Frontal cortex (tissue), 4 donors: ENCODE data around the gene HEATR9. TPM values are rescaled to one million over a fixed set of nuclear protein-coding genes. Genes with fewer than 3 reads are reported as not detected.

Experiments used
- DNase-seq, 2 donors: peaks; one replicate each; pipeline ENCODE4 v3.0.0; 2012; ENCODE audit warnings: low spot score in 2 of 2
- FAIRE-seq: peaks from 2 replicates; lab custom pipeline; 2012; peaks lifted over from hg19 to GRCh38; lab: Jason Lieb, UNC
- total RNA-seq: library from RNA; depleted of rRNA; stranded (reverse); fragments of >200 nt; gene quantifications from one replicate; pipeline ENCODE4 v1.2.3, GENCODE V29; 2014
- donor health status: control.
- donor health status: control.
- donor health status: control.

HEATR9 gene
- total RNA-seq, 1 donor from 2014 or later, result not detected

- FAIRE-seq (no peak), DNase-seq (no peak)
These were observed 2.5 kb upstream of the HEATR9 start for GRCh38 chr17:35870906-35871819.

- FAIRE-seq, result no peak
- DNase-seq, result no peak
These were observed 1.1 kb downstream of the HEATR9 start for GRCh38 chr17:35867574-35867973.

GRCh38 chr17:35866341-35866950 lies 2.2 kb downstream of the HEATR9 start:
- FAIRE-seq (no peak), DNase-seq (no peak)

- no peak for DNase-seq
- no peak for FAIRE-seq
These were observed 3.0 kb downstream of the HEATR9 start for GRCh38 chr17:35865412-35866340.

- DNase-seq (no peak), FAIRE-seq (no peak)
These were observed 3.8 kb downstream of the HEATR9 start for GRCh38 chr17:35864853-35865252.

- FAIRE-seq (no peak), DNase-seq (no peak)
These were observed 12.1 kb downstream of the HEATR9 start for GRCh38 chr17:35856603-35857002.

GRCh38 chr17:35855965-35856364 lies 12.7 kb downstream of the HEATR9 start:
- FAIRE-seq, result no peak
- no peak for DNase-seq

GRCh38 chr17:35849469-35850348 lies 19.0 kb downstream of the HEATR9 start:
- no peak for FAIRE-seq
- DNase-seq, result peak in 1 of 2 donors; percentile 40

- FAIRE-seq (no peak), DNase-seq (no peak)
These were observed 20.9 kb downstream of the HEATR9 start for GRCh38 chr17:35847633-35848373.

- FAIRE-seq (no peak), DNase-seq (no peak)
These were observed 21.7 kb downstream of the HEATR9 start for GRCh38 chr17:35847006-35847405.

- no peak for FAIRE-seq
These were observed 22.5 kb downstream of the HEATR9 start for GRCh38 chr17:35846055-35846809.

GRCh38 chr17:35844547-35844946 lies 24.1 kb downstream of the HEATR9 start:
- no peak for FAIRE-seq
- DNase-seq, result no peak

More at GRCh38 chr17:35846055-35846809, 22.5 kb downstream of the HEATR9 start:
- no peak for DNase-seq

GRCh38 chr17:35843698-35844097 lies 25.0 kb downstream of the HEATR9 start:
- FAIRE-seq (no peak), DNase-seq (no peak)

GRCh38 chr17:35842239-35842638 lies 26.5 kb downstream of the HEATR9 start:
- no peak for FAIRE-seq
- DNase-seq, result no peak

GRCh38 chr17:35841505-35841904 lies 27.2 kb downstream of the HEATR9 start:
- no peak for FAIRE-seq
- no peak for DNase-seq

- FAIRE-seq, result no peak
These were observed 27.6 kb downstream of the HEATR9 start for GRCh38 chr17:35841101-35841500.

GRCh38 chr17:35825206-35825605 lies 43.5 kb downstream of the HEATR9 start:
- DNase-seq (no peak), FAIRE-seq (no peak)

More at GRCh38 chr17:35841101-35841500, 27.6 kb downstream of the HEATR9 start:
- no peak for DNase-seq

- DNase-seq (no peak), FAIRE-seq (no peak)
These were observed 47.4 kb downstream of the HEATR9 start for GRCh38 chr17:35821308-35821707.
